Activated CD4-positive, alpha-beta T cell treated with anti-CD3 and anti-CD28 coated beads, Interleukin-2, amount 50 U/mL, for 48 hours (primary cell): ENCODE measurements around the gene SLC2A13.
"Not testable (repeated sequence)": the region's sequence is repeated elsewhere in the genome, so short reads cannot be mapped to it uniquely, and the experiment has no call there.

Source experiments
- DNase-seq, 2 experiments: peaks; one replicate each; pipeline ENCODE4 v3.0.0-alpha.2; 2020

SLC2A13 gene

GRCh38 chr12:39920222-39920621 lies 185.7 kb downstream of the SLC2A13 start:
- no peak for DNase-seq

DNA sequence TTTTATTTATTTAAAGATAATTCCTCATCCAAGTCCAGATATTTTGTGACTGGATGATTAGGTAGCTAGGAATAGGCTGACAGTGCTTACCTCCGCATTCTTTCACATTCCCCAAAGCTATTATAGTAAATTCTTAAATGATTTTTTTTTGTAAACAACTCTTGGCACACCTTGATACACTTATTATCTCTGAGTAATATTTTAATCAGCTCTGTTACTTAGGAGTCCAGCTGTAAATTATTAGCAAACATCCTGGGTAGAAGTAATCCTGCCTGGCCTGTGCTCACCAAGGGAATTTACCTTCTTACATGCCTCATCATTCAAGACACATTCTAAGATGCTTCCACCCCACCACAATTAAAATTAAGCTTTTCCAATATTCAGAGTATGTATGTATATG lies 186.1 kb downstream of the SLC2A13 start:
- no peak for DNase-seq

- DNase-seq: no peak
Measured at GRCh38 chr12:39915249-39915648, 190.6 kb downstream of the SLC2A13 start.

- no peak for DNase-seq
Measured at GRCh38 chr12:39912211-39912980, 193.5 kb downstream of the SLC2A13 start.

- DNase-seq: no peak
Measured at GRCh38 chr12:39906237-39906636, 199.6 kb downstream of the SLC2A13 start.

DNA sequence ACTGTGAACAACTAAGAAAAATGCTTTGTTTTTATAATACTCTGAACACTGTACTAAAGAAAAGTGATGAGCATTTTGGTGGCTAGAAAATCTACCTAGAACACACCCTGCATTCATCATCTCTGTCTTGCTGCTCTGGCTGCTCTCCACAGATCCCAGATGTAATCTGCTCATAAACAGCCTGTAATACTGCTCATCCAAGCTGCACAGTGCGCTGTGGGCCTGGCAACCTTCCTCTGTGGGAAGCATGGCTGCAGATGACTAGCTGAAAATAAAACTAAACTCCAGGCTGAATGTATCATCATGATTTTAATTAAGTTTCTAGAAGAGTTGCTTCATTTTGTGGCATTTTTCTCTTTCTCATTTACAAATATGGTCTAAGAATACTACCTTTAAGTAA lies 200.7 kb downstream of the SLC2A13 start:
- no peak for DNase-seq

DNA sequence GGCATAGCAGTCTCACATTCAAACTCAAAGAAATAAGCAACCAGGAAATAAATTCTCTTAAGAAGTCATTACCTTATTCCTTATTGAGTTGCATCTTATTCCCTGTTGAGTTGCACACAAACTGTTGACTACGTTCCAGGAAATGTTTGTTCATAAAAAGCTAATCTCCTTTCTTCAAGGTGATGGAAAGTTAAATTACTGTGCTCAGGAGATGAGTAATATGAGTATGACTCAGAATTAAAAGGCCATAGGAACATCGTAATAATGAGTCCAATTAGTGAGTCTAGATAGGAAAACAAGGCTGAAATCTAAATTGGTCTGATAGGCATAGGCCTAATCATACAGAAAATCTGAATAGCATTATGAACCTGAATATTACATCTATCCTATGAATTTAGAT lies 203.1 kb downstream of the SLC2A13 start:
- DNase-seq: no peak

DNA sequence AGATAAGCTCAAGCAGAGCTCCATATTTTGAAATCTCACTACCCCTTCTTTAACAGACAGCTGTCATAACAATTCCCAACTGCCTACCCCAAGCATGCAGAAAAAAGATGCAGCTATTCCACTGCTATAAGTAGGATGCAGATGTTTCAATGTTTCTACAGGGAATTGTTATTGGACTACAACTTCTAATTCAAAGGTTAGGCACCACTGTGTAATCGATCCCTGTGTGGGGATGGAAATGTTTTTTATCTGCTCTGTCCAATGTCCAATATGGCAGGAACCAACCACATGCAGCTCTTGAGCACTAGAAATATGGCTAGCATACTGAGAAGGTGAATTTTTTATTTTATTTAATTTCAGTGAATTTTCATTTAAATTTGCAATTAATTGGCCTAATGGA lies 208.6 kb downstream of the SLC2A13 start:
- no peak for DNase-seq

DNA sequence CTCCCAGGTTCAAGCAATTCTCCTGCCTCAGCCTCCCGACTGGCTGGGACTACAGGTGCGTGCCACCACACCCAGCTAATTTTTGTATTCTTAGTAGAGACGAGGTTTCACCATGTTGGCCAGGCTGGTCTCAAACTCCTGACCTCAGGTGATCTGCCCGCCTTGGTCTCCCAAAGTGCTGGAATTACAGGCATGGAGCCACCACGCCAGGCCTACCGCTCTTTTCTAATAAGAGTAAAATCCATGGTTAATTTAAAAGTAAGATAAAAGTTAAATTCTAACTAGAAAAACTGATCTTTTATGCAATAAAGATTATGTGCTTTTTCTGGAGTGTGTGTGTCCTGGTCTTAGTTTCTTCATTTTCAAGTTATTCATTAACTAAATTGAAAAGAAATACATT lies 212.5 kb downstream of the SLC2A13 start:
- not testable (repeated sequence) for DNase-seq

GRCh38 chr12:39892146-39892545 lies 213.7 kb downstream of the SLC2A13 start:
- DNase-seq: no peak

GRCh38 chr12:39887856-39888255 lies 218.0 kb downstream of the SLC2A13 start:
- DNase-seq: no peak

- no peak for DNase-seq
Measured at GRCh38 chr12:39886106-39886505, 219.8 kb downstream of the SLC2A13 start.

- DNase-seq: no peak
Measured at GRCh38 chr12:39884616-39885125, 221.2 kb downstream of the SLC2A13 start.

- no peak for DNase-seq
Measured at GRCh38 chr12:39883411-39883810, 222.5 kb downstream of the SLC2A13 start.

DNA sequence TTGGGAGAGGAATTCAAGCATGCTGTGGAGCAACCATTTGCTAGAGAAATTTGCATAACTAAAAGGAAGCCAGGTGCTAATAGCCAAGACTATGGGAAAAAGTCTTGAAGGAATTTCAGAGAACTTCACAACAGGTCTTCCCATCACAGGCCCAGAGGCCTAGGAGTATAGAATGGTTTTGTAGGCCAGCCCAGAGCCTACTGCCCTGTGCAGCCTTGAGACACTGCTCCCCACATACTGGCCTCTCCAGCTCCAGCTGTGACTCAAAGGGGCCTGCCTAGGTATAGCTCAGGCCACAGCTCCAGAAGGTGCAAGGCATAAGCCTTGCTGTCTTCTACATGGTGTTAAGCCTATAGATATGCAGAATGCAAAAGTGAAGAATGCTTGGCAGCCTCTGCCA lies 227.1 kb downstream of the SLC2A13 start:
- no peak for DNase-seq

DNA sequence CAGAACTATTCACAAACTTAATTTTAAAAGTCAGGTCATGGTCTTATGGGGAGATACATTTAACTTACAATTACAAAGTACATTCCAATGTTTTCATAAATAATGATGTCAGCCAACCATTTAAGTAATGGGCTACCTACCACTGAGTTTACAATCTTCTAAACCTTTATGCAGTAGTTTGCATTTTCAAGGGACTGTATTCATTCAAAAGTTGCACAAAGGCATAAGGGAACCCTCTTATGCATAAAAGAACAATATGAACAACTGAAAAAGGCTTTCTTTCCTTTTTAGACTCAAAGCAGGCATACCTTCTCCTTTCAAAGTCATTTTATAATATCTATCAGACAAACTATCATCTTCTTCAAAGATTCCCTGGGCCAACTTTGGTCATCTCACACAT lies 230.2 kb downstream of the SLC2A13 start:
- no peak for DNase-seq

GRCh38 chr12:39874785-39875184 lies 231.1 kb downstream of the SLC2A13 start:
- DNase-seq: no peak

DNA sequence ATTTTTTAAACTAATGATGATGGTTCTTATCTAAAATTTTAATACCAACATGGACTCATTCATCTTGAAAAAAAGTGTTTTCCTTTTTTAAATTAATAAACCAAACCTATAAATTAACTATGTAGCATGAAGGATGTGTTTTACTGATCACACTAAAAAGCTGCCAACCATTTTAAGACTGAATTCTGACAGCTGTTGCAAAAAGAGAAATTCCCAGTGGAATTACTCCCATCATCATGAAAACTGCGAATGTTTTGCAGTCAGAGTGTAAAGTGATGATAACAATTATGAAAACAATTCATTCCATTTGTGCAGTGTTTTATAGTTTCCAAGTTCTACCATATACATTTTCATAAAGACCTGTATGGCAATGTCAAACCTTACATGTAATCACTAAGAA lies 232.8 kb downstream of the SLC2A13 start:
- no peak for DNase-seq

DNA sequence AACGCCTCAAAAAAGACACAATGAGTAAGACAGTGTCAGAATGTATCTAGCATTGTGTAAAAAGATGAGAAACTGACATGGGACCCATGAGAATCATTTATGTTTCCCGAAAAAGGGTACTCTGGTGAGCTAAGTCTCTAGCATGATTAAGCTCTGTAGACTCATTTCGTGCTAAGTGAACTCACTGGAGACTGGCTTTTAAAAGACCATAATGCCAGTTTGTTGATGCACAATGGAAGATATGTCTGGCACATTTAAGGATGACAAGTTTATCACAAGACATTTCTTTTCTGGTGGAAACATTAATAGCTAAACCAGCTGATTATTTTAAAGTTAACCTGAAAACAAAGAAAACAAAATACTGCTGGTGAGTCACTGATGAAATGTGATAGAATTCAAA lies 233.5 kb downstream of the SLC2A13 start:
- DNase-seq: no peak

GRCh38 chr12:39868328-39868725 lies 237.6 kb downstream of the SLC2A13 start:
- DNase-seq: no peak

DNA sequence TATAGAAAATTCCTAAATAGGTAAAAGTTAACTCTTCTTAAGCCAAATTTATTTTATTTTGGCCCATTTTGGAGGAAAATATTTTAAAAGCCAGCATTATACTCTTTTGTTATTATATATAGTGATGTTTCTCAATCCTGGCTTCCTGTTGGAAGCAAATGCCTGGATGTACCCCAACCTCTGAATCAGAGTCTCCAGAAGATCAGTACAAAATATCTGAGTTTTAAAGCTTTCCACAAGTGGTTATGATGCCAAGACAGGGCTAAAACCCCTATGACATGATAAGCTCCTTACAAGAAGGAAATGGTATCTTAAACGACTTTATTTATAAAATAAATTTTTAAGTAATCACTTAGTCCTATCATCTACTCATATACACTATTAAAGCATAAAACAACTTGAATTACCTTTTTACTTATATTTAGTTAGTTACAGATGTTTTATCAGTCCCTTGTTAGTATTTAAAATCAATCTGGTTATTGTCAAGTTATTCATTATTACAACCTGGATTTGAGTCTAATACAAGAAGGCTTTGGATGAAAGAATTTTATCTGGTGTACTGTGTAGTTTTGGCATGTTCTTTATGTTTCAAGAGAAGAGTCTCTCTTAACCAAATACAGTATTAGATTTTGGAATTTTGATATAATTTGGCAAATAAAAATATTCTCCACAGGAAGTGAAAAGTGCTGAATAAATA lies 238.1 kb downstream of the SLC2A13 start:
- DNase-seq: no peak

- no peak for DNase-seq
Measured at GRCh38 chr12:39866135-39866534, 239.7 kb downstream of the SLC2A13 start.

DNA sequence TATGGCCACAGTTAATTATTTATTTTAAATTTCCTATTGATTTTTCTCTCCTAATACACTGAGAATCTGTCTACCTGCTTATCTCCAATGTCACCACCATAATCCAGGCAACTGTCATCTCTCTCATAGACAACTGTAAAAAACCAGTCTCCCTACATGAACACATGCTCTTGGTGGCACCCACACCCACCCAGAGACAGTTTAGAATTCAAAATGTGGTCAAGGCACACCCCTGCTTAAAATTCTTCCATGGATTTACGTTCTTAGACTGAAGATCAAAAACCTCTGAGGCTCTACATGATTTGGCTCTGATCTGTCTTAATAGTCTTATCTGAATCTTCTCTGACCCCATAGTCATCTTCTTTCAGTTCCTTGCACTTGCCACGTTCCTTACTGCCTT lies 245.2 kb downstream of the SLC2A13 start:
- DNase-seq: no peak

- no peak for DNase-seq
Measured at GRCh38 chr12:39853003-39853402, 252.9 kb downstream of the SLC2A13 start.
